Neural cell (in vitro differentiated cells): ENCODE measurements around the gene SNTA1.

Source experiments
- EP300 ChIP-seq: fragments of 450-650 bp; conservative IDR thresholded peaks from 2 replicates; pipeline ENCODE4 v1.6.1; 2014; ENCODE audit warnings: antibody characterized with exemption, mild to moderate bottlenecking, moderate library complexity; ENCODE audit not compliant: poor library complexity, severe bottlenecking
- TF ChIP-seq, protein P1 (sequence below): fragments of 450-650 bp; IDR thresholded peaks from 2 replicates; pipeline ENCODE4 v1.5.1; 2014; ENCODE audit warnings: antibody characterized with exemption, mild to moderate bottlenecking, moderate library complexity; ENCODE audit not compliant: poor library complexity, severe bottlenecking

DNA sequence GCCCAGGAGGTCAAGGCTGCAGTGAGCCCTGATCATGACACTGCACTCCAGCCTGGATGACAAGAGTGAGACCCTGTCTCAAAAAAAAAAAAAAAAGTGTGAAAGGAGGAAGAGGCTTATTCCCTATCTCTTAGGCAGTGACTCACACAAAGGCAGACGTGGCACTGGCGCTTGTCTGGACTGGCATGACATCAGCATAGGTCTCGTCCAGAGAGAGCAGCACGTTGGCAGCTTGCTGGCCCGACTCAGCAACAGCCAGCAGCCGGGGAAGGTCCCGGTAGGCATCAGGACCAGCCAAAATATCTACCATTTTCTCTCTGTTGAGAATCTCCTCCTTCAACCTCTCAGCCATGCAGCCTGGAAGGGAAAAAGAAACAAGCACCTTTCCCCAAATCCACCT lies 56.4 kb downstream of the SNTA1 start:
- TF ChIP-seq, protein P1, sequence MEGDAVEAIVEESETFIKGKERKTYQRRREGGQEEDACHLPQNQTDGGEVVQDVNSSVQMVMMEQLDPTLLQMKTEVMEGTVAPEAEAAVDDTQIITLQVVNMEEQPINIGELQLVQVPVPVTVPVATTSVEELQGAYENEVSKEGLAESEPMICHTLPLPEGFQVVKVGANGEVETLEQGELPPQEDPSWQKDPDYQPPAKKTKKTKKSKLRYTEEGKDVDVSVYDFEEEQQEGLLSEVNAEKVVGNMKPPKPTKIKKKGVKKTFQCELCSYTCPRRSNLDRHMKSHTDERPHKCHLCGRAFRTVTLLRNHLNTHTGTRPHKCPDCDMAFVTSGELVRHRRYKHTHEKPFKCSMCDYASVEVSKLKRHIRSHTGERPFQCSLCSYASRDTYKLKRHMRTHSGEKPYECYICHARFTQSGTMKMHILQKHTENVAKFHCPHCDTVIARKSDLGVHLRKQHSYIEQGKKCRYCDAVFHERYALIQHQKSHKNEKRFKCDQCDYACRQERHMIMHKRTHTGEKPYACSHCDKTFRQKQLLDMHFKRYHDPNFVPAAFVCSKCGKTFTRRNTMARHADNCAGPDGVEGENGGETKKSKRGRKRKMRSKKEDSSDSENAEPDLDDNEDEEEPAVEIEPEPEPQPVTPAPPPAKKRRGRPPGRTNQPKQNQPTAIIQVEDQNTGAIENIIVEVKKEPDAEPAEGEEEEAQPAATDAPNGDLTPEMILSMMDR: no peak
- TF ChIP-seq EP300: no peak
